ENCODE results near the gene EEFSEC. TPM values are rescaled to one million over a fixed set of nuclear protein-coding genes. Genes with fewer than 3 reads are reported as not detected.

The EEFSEC gene
- total and polyA plus RNA-seq, 2 experiments from 2014 or later = 10.1 to 16.2 TPM

DNA sequence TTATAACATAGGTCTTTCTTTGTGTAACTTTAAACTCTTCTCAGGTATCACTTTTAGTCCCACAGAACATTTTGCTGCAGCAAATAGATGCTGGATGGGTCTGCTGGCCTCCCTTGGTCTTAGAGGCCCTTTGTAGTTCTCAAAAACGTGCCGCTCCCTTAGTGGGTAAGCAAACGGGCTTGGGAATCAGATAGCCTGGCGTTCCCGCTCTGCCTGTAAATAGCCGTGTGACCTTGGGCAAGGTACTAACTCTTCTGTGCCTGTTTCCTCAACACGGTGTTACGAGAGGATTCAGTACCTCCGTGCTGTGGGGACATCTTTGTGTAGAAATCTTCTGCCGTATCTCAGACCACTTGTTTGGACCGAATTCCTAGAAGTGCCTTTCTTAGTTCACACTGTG, 249.0 kb downstream of the EEFSEC start (continued):
- TF ChIP-seq, protein P1, sequence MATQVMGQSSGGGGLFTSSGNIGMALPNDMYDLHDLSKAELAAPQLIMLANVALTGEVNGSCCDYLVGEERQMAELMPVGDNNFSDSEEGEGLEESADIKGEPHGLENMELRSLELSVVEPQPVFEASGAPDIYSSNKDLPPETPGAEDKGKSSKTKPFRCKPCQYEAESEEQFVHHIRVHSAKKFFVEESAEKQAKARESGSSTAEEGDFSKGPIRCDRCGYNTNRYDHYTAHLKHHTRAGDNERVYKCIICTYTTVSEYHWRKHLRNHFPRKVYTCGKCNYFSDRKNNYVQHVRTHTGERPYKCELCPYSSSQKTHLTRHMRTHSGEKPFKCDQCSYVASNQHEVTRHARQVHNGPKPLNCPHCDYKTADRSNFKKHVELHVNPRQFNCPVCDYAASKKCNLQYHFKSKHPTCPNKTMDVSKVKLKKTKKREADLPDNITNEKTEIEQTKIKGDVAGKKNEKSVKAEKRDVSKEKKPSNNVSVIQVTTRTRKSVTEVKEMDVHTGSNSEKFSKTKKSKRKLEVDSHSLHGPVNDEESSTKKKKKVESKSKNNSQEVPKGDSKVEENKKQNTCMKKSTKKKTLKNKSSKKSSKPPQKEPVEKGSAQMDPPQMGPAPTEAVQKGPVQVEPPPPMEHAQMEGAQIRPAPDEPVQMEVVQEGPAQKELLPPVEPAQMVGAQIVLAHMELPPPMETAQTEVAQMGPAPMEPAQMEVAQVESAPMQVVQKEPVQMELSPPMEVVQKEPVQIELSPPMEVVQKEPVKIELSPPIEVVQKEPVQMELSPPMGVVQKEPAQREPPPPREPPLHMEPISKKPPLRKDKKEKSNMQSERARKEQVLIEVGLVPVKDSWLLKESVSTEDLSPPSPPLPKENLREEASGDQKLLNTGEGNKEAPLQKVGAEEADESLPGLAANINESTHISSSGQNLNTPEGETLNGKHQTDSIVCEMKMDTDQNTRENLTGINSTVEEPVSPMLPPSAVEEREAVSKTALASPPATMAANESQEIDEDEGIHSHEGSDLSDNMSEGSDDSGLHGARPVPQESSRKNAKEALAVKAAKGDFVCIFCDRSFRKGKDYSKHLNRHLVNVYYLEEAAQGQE (IDR thresholded peaks at IDR 0.05; ENCODE audit: unreplicated experiment) = no peak
- no peak for TF ChIP-seq ZNF114 (CRISPR knock-in tag; IDR thresholded peaks at IDR 0.05)
- TF ChIP-seq CREB1 (CRISPR knock-in tag; IDR thresholded peaks at IDR 0.05; ENCODE audit: low read depth) = no peak
- TF ChIP-seq, protein P2, sequence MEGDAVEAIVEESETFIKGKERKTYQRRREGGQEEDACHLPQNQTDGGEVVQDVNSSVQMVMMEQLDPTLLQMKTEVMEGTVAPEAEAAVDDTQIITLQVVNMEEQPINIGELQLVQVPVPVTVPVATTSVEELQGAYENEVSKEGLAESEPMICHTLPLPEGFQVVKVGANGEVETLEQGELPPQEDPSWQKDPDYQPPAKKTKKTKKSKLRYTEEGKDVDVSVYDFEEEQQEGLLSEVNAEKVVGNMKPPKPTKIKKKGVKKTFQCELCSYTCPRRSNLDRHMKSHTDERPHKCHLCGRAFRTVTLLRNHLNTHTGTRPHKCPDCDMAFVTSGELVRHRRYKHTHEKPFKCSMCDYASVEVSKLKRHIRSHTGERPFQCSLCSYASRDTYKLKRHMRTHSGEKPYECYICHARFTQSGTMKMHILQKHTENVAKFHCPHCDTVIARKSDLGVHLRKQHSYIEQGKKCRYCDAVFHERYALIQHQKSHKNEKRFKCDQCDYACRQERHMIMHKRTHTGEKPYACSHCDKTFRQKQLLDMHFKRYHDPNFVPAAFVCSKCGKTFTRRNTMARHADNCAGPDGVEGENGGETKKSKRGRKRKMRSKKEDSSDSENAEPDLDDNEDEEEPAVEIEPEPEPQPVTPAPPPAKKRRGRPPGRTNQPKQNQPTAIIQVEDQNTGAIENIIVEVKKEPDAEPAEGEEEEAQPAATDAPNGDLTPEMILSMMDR (conservative IDR thresholded peaks at IDR 0.05; ENCODE audit: low read depth in 2 of 2) = no peak
- TF ChIP-seq EZH2 (IDR thresholded peaks at IDR 0.05; ENCODE audit: low read depth, unreplicated experiment) = no peak
- TF ChIP-seq STAT1 (IDR thresholded peaks at IDR 0.05; ENCODE audit: unreplicated experiment) = no peak
- no peak for TF ChIP-seq ZNF331 (CRISPR knock-in tag; IDR thresholded peaks at IDR 0.05; ENCODE audit: low read depth)

DNA sequence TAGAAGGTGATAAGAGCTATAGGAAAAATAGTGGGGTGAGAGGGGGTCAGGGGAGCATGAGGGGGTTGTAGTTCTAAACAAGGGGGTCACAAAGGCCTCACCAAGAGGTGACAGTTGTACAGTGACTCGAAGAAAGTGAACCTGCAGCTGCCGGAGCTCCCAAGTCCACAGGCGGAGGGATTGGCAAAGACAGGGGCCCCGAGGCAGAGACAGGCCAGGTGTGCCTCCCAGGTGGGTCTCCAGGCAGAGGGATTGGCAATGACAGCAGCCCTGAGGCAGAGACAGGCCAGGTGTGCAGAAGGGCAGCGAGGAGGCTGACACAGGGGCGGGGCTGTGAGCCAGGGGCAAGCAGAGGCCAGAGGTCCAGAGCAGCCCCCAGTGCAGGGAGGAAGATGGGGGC, 249.7 kb downstream of the EEFSEC start:
- DNase-seq (ENCODE audit: low spot score) (no peak), ATAC-seq (no peak)
- H3K9me3 Mint-ChIP-seq = no peaks in the 10 kb centered on the region
- H3K9me2 ChIP-seq (ENCODE audit: insufficient read depth) = no peaks in the 10 kb centered on the region
- no peak overlapping the region for H3K4me3 ChIP-seq
- no peak overlapping the region for H2AFZ ChIP-seq
- no peak overlapping the region for H3K27ac ChIP-seq (ENCODE audit: low read depth)
- no peaks in the 10 kb centered on the region for H3F3A ChIP-seq (replicated peaks; ENCODE audit: low read depth)
- H4K20me1 ChIP-seq (replicated peaks; ENCODE audit: insufficient read depth) = no peaks in the 10 kb centered on the region
- H3K4me1 ChIP-seq (ENCODE audit: insufficient read depth) = no peaks in the 10 kb centered on the region
- no peaks in the 10 kb centered on the region for H3K36me3 ChIP-seq (ENCODE audit: insufficient read depth)
- no peaks in the 10 kb centered on the region for H3K36me3 Mint-ChIP-seq (ENCODE audit: low read depth)
- no peaks in the 10 kb centered on the region for H3K79me2 ChIP-seq (replicated peaks; ENCODE audit: insufficient read depth)
- no peaks in the 10 kb centered on the region for H3K27me3 ChIP-seq (ENCODE audit: insufficient read depth)
- no peak overlapping the region for H3K4me3 Mint-ChIP-seq
- peaks cover 11% of the 10 kb centered on the region for H3K27me3 Mint-ChIP-seq (ENCODE audit: insufficient read depth, low read depth, poor library complexity)
- H3K4me2 ChIP-seq = no peak overlapping the region
- peaks cover 33% of the 10 kb centered on the region for H3K4me1 Mint-ChIP-seq
- no peak overlapping the region; the same call in 1 of the 2 replicates for H3K27ac Mint-ChIP-seq
- TF ChIP-seq CREB1 (CRISPR knock-in tag; IDR thresholded peaks at IDR 0.05; ENCODE audit: low read depth) (no peak), ZNF114 (CRISPR knock-in tag; IDR thresholded peaks at IDR 0.05) (no peak), JUNB (IDR thresholded peaks at IDR 0.05; ENCODE audit: unreplicated experiment) (no peak), POLR2AphosphoS5 (IDR thresholded peaks at IDR 0.05; ENCODE audit: low read depth) (no peak), EZH2phosphoT487 (IDR thresholded peaks at IDR 0.05; ENCODE audit: unreplicated experiment) (no peak), EZH2 (IDR thresholded peaks at IDR 0.05; ENCODE audit: low read depth, unreplicated experiment) (no peak), ZNF331 (CRISPR knock-in tag; IDR thresholded peaks at IDR 0.05; ENCODE audit: low read depth) (no peak), STAT1 (IDR thresholded peaks at IDR 0.05; ENCODE audit: unreplicated experiment) (no peak)
- TF ChIP-seq, protein P3, sequence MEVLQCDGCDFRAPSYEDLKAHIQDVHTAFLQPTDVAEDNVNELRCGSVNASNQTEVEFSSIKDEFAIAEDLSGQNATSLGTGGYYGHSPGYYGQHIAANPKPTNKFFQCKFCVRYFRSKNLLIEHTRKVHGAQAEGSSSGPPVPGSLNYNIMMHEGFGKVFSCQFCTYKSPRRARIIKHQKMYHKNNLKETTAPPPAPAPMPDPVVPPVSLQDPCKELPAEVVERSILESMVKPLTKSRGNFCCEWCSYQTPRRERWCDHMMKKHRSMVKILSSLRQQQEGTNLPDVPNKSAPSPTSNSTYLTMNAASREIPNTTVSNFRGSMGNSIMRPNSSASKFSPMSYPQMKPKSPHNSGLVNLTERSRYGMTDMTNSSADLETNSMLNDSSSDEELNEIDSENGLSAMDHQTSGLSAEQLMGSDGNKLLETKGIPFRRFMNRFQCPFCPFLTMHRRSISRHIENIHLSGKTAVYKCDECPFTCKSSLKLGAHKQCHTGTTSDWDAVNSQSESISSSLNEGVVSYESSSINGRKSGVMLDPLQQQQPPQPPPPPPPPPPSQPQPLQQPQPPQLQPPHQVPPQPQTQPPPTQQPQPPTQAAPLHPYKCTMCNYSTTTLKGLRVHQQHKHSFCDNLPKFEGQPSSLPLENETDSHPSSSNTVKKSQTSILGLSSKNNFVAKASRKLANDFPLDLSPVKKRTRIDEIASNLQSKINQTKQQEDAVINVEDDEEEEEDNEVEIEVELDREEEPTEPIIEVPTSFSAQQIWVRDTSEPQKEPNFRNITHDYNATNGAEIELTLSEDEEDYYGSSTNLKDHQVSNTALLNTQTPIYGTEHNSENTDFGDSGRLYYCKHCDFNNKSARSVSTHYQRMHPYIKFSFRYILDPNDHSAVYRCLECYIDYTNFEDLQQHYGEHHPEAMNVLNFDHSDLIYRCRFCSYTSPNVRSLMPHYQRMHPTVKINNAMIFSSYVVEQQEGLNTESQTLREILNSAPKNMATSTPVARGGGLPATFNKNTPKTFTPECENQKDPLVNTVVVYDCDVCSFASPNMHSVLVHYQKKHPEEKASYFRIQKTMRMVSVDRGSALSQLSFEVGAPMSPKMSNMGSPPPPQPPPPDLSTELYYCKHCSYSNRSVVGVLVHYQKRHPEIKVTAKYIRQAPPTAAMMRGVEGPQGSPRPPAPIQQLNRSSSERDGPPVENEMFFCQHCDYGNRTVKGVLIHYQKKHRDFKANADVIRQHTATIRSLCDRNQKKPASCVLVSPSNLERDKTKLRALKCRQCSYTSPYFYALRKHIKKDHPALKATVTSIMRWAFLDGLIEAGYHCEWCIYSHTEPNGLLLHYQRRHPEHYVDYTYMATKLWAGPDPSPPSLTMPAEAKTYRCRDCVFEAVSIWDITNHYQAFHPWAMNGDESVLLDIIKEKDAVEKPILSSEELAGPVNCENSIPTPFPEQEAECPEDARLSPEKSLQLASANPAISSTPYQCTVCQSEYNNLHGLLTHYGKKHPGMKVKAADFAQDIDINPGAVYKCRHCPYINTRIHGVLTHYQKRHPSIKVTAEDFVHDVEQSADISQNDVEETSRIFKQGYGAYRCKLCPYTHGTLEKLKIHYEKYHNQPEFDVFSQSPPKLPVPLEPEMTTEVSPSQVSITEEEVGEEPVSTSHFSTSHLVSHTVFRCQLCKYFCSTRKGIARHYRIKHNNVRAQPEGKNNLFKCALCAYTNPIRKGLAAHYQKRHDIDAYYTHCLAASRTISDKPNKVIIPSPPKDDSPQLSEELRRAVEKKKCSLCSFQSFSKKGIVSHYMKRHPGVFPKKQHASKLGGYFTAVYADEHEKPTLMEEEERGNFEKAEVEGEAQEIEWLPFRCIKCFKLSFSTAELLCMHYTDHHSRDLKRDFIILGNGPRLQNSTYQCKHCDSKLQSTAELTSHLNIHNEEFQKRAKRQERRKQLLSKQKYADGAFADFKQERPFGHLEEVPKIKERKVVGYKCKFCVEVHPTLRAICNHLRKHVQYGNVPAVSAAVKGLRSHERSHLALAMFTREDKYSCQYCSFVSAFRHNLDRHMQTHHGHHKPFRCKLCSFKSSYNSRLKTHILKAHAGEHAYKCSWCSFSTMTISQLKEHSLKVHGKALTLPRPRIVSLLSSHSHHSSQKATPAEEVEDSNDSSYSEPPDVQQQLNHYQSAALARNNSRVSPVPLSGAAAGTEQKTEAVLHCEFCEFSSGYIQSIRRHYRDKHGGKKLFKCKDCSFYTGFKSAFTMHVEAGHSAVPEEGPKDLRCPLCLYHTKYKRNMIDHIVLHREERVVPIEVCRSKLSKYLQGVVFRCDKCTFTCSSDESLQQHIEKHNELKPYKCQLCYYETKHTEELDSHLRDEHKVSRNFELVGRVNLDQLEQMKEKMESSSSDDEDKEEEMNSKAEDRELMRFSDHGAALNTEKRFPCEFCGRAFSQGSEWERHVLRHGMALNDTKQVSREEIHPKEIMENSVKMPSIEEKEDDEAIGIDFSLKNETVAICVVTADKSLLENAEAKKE (CRISPR knock-in tag; IDR thresholded peaks at IDR 0.05) = no peak
- TF ChIP-seq, protein P2 (conservative IDR thresholded peaks at IDR 0.05; ENCODE audit: low read depth in 2 of 2) = no peak
